K562 (cell line): ENCODE results near the gene CLEC4M. TPM values are rescaled to one million over a fixed set of nuclear protein-coding genes. Genes with fewer than 3 reads are reported as not detected.

ENCODE experiments used
- ATAC-seq: fragments of 200-7000 bp; cut with Tn5 transposase; 3 replicates; pipeline ENCODE4 v1.9.1; 2020; ENCODE audit warnings: moderate library complexity
- BruUV-seq: library from RNA; stranded (reverse); fragments of 400-500 nt; replicated peaks from 2 replicates; lab custom pipeline; 2021; lab: Mats Ljungman, UMichigan
- CTCF ChIA-PET: fragments of 300-600 bp; formaldehyde crosslinking; extraction: SDS; loops from one replicate; lab custom pipeline; 2021; ENCODE audit warnings: low intra/inter-chr PET ratio; lab: Yijun Ruan, JAX
- POLR2A ChIA-PET: fragments of 300-600, 350-650 bp; sonication (Branson Sonifier 250); formaldehyde crosslinking; extraction: SDS; loops from one replicate; lab custom pipeline; 2021; ENCODE audit warnings: antibody characterized with exemption, inconsistent platforms; lab: Yijun Ruan, JAX
- DNase-seq, 4 experiments: peaks; one replicate each; pipeline versions ENCODE4 v3.0.0 to v3.0.0-alpha.2; 2011 to 2018; ENCODE audit warnings: low spot score in 3 of 4, mixed read lengths in 3 of 4; ENCODE audit errors: extremely low read depth in 1 of 4
- FAIRE-seq: peaks from 2 replicates; lab custom pipeline; 2011; peaks lifted over from hg19 to GRCh38; lab: Jason Lieb, UNC
- H2AFZ ChIP-seq: 2 replicates; pipeline ENCODE4 v1.6.0; 2011; ENCODE audit warnings: low read depth, low read length, control low read depth, inconsistent platforms
- H3K27ac ChIP-seq: fragments of 200-600 bp; 3 replicates; pipeline ENCODE4 v1.8.0; 2011; ENCODE audit warnings: low read depth, mild to moderate bottlenecking, control low read depth, inconsistent platforms, low read length, moderate library complexity, mixed read lengths; ENCODE audit errors: extremely low read depth
- H3K27me3 ChIP-seq, 2 experiments: fragments of 300-600 bp in 1 of 2; 2 replicates in 1 of 2; 3 replicates in 1 of 2; pipeline versions ENCODE4 v1.6.0 to v1.8.0; 2011; ENCODE audit warnings: inconsistent platforms in 2 of 2, low read length in 2 of 2, mild to moderate bottlenecking in 1 of 2, mixed read lengths in 1 of 2, moderate library complexity in 1 of 2; ENCODE audit not compliant: control insufficient read depth in 2 of 2, insufficient read depth in 2 of 2
- H3K36me3 ChIP-seq: fragments of 300-600 bp; 3 replicates; pipeline ENCODE4 v1.8.0; 2011; ENCODE audit warnings: mild to moderate bottlenecking, low read length, inconsistent platforms; ENCODE audit not compliant: control insufficient read depth, insufficient read depth
- H3K4me1 ChIP-seq, 2 experiments: fragments of 200-600 bp in 1 of 2; replicated peaks in 1 of 2; 2 replicates in 1 of 2; 3 replicates in 1 of 2; pipeline versions ENCODE4 v1.5.1 to v1.8.0; 2011; ENCODE audit warnings: inconsistent platforms in 2 of 2, low read length in 2 of 2, mild to moderate bottlenecking in 1 of 2, mixed read lengths in 1 of 2, moderate library complexity in 1 of 2; ENCODE audit not compliant: control insufficient read depth in 2 of 2, insufficient read depth in 2 of 2
- H3K4me2 ChIP-seq: 2 replicates; pipeline ENCODE4 v1.6.1; 2011; ENCODE audit warnings: low read length, control low read depth, inconsistent platforms, mixed read lengths; ENCODE audit not compliant: insufficient read depth
- H3K4me3 ChIP-seq: fragments of 200-600 bp; sonication (generic), shearing (Covaris generic); 2 replicates; pipeline ENCODE4 v1.5.1; 2016; ENCODE audit warnings: control low read depth, inconsistent platforms
- H3K79me2 ChIP-seq: fragments of 200-600 bp; 3 replicates; pipeline ENCODE4 v1.8.0; 2011; ENCODE audit warnings: low read length, inconsistent platforms; ENCODE audit not compliant: control insufficient read depth, insufficient read depth
- H3K9ac ChIP-seq, 2 experiments: 2 replicates each; pipeline versions ENCODE4 v1.6.0 to v1.6.1; 2011; ENCODE audit warnings: low read depth in 2 of 2, low read length in 2 of 2, control low read depth in 1 of 2, inconsistent platforms in 1 of 2, mild to moderate bottlenecking in 1 of 2, mixed read lengths in 1 of 2; ENCODE audit not compliant: insufficient read depth in 1 of 2
- H3K9me1 ChIP-seq: one replicate; pipeline ENCODE4 v1.6.0; 2011; ENCODE audit warnings: inconsistent platforms, mild to moderate bottlenecking, low read length, moderate library complexity; ENCODE audit not compliant: control insufficient read depth, insufficient read depth
- H3K9me3 ChIP-seq: replicated peaks from 2 replicates; pipeline ENCODE4 v1.5.1; 2011; ENCODE audit warnings: low read depth, low read length, inconsistent platforms; ENCODE audit not compliant: control insufficient read depth, insufficient read depth
- H4K20me1 ChIP-seq: replicated peaks from 2 replicates; pipeline ENCODE4 v1.6.1; 2011; ENCODE audit warnings: low read length, inconsistent platforms, mixed read lengths; ENCODE audit not compliant: control insufficient read depth, insufficient read depth
- CBX8 ChIP-seq: fragments of 200-600 bp; sonication (generic); IDR thresholded peaks from 2 replicates; pipeline ENCODE4 v1.6.1; 2012; ENCODE audit warnings: borderline replicate concordance, mixed run types, low read depth, mild to moderate bottlenecking, moderate library complexity, mixed read lengths, low read length, control low read depth, inconsistent platforms; ENCODE audit not compliant: poor library complexity, severe bottlenecking; ENCODE audit errors: extremely low read depth
- CSDE1 ChIP-seq, 2 experiments: fragments of 450-650 bp; IDR thresholded peaks; 2 replicates each; pipeline ENCODE4 v1.6.1; 2016; ENCODE audit warnings: mild to moderate bottlenecking in 1 of 2
- GTF2B ChIP-seq: IDR thresholded peaks from 2 replicates; pipeline ENCODE4 v1.6.1; 2011; ENCODE audit not compliant: insufficient read length; ENCODE audit errors: extremely low read depth
- HBP1 ChIP-seq: fragments of 450-650 bp; formaldehyde crosslinking; IDR thresholded peaks from 2 replicates; pipeline ENCODE4 v1.4.0; 2022; ENCODE audit warnings: missing genetic modification characterization
- KDM1A ChIP-seq, 2 experiments: fragments of 450-650 bp; IDR thresholded peaks; 2 replicates each; pipeline ENCODE4 v1.6.1; 2016; ENCODE audit warnings: mild to moderate bottlenecking in 2 of 2
- KDM4B ChIP-seq, 2 experiments: fragments of 450-650 bp in 1 of 2; sonication (generic) in 1 of 2; IDR thresholded peaks; 2 replicates each; pipeline ENCODE4 v1.6.1; 2016 to 2017; ENCODE audit warnings: borderline replicate concordance in 2 of 2, antibody characterized with exemption in 1 of 2, low read depth in 1 of 2, mild to moderate bottlenecking in 1 of 2
- KLF10 ChIP-seq: fragments of 250-450 bp; sonication (Bioruptor Pico); IDR thresholded peaks from 2 replicates; pipeline ENCODE4 v1.6.1; 2021; ENCODE audit warnings: matching md5 sums
- NFIC ChIP-seq: fragments of 450-650 bp; IDR thresholded peaks from 2 replicates; pipeline ENCODE4 v1.6.1; 2017; ENCODE audit warnings: mild to moderate bottlenecking, inconsistent platforms
- NFYB ChIP-seq: IDR thresholded peaks from 2 replicates; pipeline ENCODE4 v1.6.1; 2011; ENCODE audit warnings: mild to moderate bottlenecking, moderate library complexity; ENCODE audit not compliant: insufficient read length; ENCODE audit errors: extremely low read depth
- RBM39 ChIP-seq: fragments of 200-400 bp; formaldehyde crosslinking; optimal IDR thresholded peaks from 2 replicates; pipeline ENCODE3; 2018; ENCODE audit warnings: low read depth, low read length
- SRF ChIP-seq, 2 experiments: fragments of 250-450, 450-650 bp in 1 of 2; sonication (Bioruptor Pico) in 1 of 2; sonication (generic) in 1 of 2; formaldehyde crosslinking; IDR thresholded peaks; 2 replicates each; pipeline versions ENCODE4 v1.5.0 to v1.5.1; 2020 to 2022; ENCODE audit warnings: mild to moderate bottlenecking in 1 of 2, missing genetic modification reagents in 1 of 2
- TAL1 ChIP-seq: fragments of 450-650 bp; IDR thresholded peaks from 2 replicates; pipeline ENCODE4 v1.6.1; 2016; ENCODE audit warnings: mild to moderate bottlenecking
- ZNF143 ChIP-seq: sonication (generic); formaldehyde crosslinking; IDR thresholded peaks from 2 replicates; pipeline ENCODE4 v1.9.0; 2022; ENCODE audit warnings: mild to moderate bottlenecking, missing genetic modification reagents
- WGBS: fragments of 100-300 bp; shearing (Covaris generic); methylation state at CpG from one replicate; pipeline ENCODE4 v1.1.6; 2016; ENCODE audit warnings: low coverage, mixed read lengths; ENCODE audit not compliant: insufficient coverage; ENCODE audit errors: missing lambda C conversion rate; 5-methylcytosine and 5-hydroxymethylcytosine counted together
- in situ Hi-C: fragments of 300-500 bp; cut with MboI; formaldehyde crosslinking; loops from 4 replicates; pipeline ENCODE4 v1.15.0; 2018; ENCODE audit warnings: inconsistent platforms, mixed read lengths
- intact Hi-C: fragments of 100-400 bp; cut with micrococcal nuclease; formaldehyde crosslinking; loops from 2 replicates; pipeline ENCODE4 v1.14.2; 2022
- polyA plus RNA-seq, 8 experiments: library from polyadenylated mRNA; depleted of rRNA in 4 of 8; stranded (reverse) in 5 of 8; unstranded in 3 of 8; fragments of >200 nt; fragmentation: Nextera tagmentation in 2 of 8; fragmentation: Illumina TruSeq in 1 of 8; extraction: Ambion mirVana in 2 of 8; extraction: Trizol in 1 of 8; gene quantifications; 2 replicates each; pipeline versions ENCODE4 v1.2.1 to v1.2.3, GENCODE V29; 2011 to 2014; ENCODE audit warnings: inconsistent platforms in 1 of 8, missing spikeins in 1 of 8
- total RNA-seq, 7 experiments: library from RNA; depleted of rRNA in 6 of 7; stranded (reverse); fragments of >200 nt in 6 of 7; fragmentation: Illumina TruSeq in 2 of 7; extraction: Trizol in 2 of 7; gene quantifications; 2 replicates each; pipeline versions ENCODE4 v1.2.1 to v1.2.3, GENCODE V29; 2011 to 2021; ENCODE audit warnings: low replicate concordance in 1 of 7
- TF ChIP-seq, protein P1 (sequence below): fragments of 150-350 bp; conservative IDR thresholded peaks from 2 replicates; pipeline ENCODE4 v1.6.1; 2014; ENCODE audit warnings: low read length

Gene CLEC4M
- total and polyA plus RNA-seq, 9 of the 15 experiments (the other 6 are each of a cell fraction or from before 2014, with no cell fraction given), result 0.08 to 0.18 TPM; not detected in 7

GRCh38 chr19:7751157-7751783 lies 11.8 kb upstream of the CLEC4M start:
- POLR2A ChIA-PET, result no interaction called here
- no TSS peak for BruUV-seq

More at GRCh38 chr19:7751157-7751783, 11.8 kb upstream of the CLEC4M start:
- no peaks in the 10 kb centered on the region for H3K79me2 ChIP-seq
- peaks cover 0 to 6% of the 10 kb centered on the region in 2 experiments; a peak in 2 of 5 replicates for H3K27me3 ChIP-seq
- H3K4me2 ChIP-seq, result no peak overlapping the region
- TF ChIP-seq NFYB (no peak), RBM39 (no peak), SRF (CRISPR knock-in tag; IDR thresholded peaks at IDR 0.05) (no peak), CBX8 (no peak), ZNF143 (no peak), KDM1A (IDR thresholded peaks at IDR 0.05) (no peak), GTF2B (no peak), HBP1 (CRISPR knock-in tag) (no peak), TAL1 (no peak), KLF10 (CRISPR knock-in tag) (no peak), NFIC (no peak), KDM4B (IDR thresholded peaks at IDR 0.05; ENCODE audit: borderline replicate concordance in 2 of 2, low read depth in 1 of 2) (no peak), CSDE1 (IDR thresholded peaks at IDR 0.05) (no peak)
- TF ChIP-seq, protein P1, sequence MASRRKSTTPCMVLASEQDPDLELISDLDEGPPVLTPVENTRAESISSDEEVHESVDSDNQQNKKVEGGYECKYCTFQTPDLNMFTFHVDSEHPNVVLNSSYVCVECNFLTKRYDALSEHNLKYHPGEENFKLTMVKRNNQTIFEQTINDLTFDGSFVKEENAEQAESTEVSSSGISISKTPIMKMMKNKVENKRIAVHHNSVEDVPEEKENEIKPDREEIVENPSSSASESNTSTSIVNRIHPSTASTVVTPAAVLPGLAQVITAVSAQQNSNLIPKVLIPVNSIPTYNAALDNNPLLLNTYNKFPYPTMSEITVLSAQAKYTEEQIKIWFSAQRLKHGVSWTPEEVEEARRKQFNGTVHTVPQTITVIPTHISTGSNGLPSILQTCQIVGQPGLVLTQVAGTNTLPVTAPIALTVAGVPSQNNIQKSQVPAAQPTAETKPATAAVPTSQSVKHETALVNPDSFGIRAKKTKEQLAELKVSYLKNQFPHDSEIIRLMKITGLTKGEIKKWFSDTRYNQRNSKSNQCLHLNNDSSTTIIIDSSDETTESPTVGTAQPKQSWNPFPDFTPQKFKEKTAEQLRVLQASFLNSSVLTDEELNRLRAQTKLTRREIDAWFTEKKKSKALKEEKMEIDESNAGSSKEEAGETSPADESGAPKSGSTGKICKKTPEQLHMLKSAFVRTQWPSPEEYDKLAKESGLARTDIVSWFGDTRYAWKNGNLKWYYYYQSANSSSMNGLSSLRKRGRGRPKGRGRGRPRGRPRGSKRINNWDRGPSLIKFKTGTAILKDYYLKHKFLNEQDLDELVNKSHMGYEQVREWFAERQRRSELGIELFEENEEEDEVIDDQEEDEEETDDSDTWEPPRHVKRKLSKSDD, result no peak
- TF ChIP-seq, all 486 proteins: peak for 0
- CTCF ChIA-PET, result no interaction called here
- H3K9me1 ChIP-seq, result no peaks in the 10 kb centered on the region
- FAIRE-seq (no peak), ATAC-seq (no peak; the same call in 2 of the 3 replicates), DNase-seq (no peak)
- H3K9me3 ChIP-seq, result peaks cover 6% of the 10 kb centered on the region; the same call in 1 of the 2 replicates
- H3K4me3 ChIP-seq, result no peak overlapping the region
- no peaks in the 10 kb centered on the region for H3K36me3 ChIP-seq
- H4K20me1 ChIP-seq, result no peaks in the 10 kb centered on the region
- in situ Hi-C loops, result no loop called here
- intact Hi-C loops, result no loop called here
- H3K27ac ChIP-seq, result no peak overlapping the region
- H3K4me1 ChIP-seq, result no peaks in the 10 kb centered on the region
- H2AFZ ChIP-seq, result peak overlapping the region; percentile 44; the same call in 1 of the 2 replicates
- peak overlapping the region in 1 of 2 experiments; percentile 39; a peak in 2 of 4 replicates for H3K9ac ChIP-seq
- 6% methylated on average over 12 of the region's 12 CpGs for WGBS
